ENCODE results near the gene ACOT12. TPM values are rescaled to one million over a fixed set of nuclear protein-coding genes. Genes with fewer than 3 reads are reported as not detected.

ACOT12 gene
- total and polyA plus RNA-seq, 7 experiments from 2014 or later, result 0.46 to 1.1 TPM; not detected in 5

- no peak for DNase-seq
- Mint-ChIP-seq H3K27ac (no peak overlapping the region), H3K9me3 (peaks cover 0 to 12% (median 7%) of the 10 kb centered on the region in 11 donors), H3K27me3 (peaks cover 53 to 75% (median 70%) of the 10 kb centered on the region in 5 donors), H3K4me1 (peaks cover 0 to 8% (median 0%) of the 10 kb centered on the region in 7 donors), H3K4me3 (peak overlapping the region in 9 of 10 donors; percentile 31 to 69 (median 54)), H3K36me3 (peaks cover 0 to 11% (median 4%) of the 10 kb centered on the region in 5 donors)
- Histone ChIP-seq H3K9me3 (ENCODE audit: control insufficient read depth in 2 of 3, low read length in 3 of 3) (peaks cover 0 to 4% (median 0%) of the 10 kb centered on the region in 3 experiments), H3K27me3 (ENCODE audit: control insufficient read depth in 2 of 2, insufficient read depth in 2 of 2, low read length in 2 of 2) (peaks cover 0 to 13% of the 10 kb centered on the region in 2 donors), H3K4me3 (ENCODE audit: low read length) (no peak overlapping the region), H3K27ac (ENCODE audit: low read depth, low read length) (no peak overlapping the region), H3K4me1 (ENCODE audit: control insufficient read depth in 2 of 2, insufficient read depth in 2 of 2, low read length in 2 of 2) (no peaks in the 10 kb centered on the region), H3K36me3 (ENCODE audit: control insufficient read depth in 2 of 3, insufficient read depth in 3 of 3, low read length in 3 of 3) (no peaks in the 10 kb centered on the region)
- ATAC-seq, result no peak
- ChIA-PET CTCF (interaction anchor here (0.7 to 0.8 kb wide), 2 partner anchors 31 to 867 kb away, joined by 3 read pairs; no protein-coding TSS in a partner anchor), POLR2A (no interaction called here)
- intact Hi-C loops (cut with micrococcal nuclease), result no loop called here
Observed at GRCh38 chr5:81393430-81393782, 528 bp downstream of the ACOT12 start.

- Mint-ChIP-seq H3K4me1 (peaks cover 0 to 5% (median 0%) of the 10 kb centered on the region in 7 donors), H3K9me3 (peaks cover 0 to 7% (median 0%) of the 10 kb centered on the region in 11 donors), H3K27ac (no peak overlapping the region), H3K4me3 (no peak overlapping the region), H3K27me3 (peaks cover 32 to 54% (median 46%) of the 10 kb centered on the region in 5 donors), H3K36me3 (peaks cover 0 to 11% (median 4%) of the 10 kb centered on the region in 5 donors)
- no peaks in the 10 kb centered on the region for H3K4me1 ChIP-seq (ENCODE audit: control insufficient read depth in 2 of 2, insufficient read depth in 2 of 2, low read length in 2 of 2)
- H3K27me3 ChIP-seq (ENCODE audit: control insufficient read depth in 2 of 2, insufficient read depth in 2 of 2, low read length in 2 of 2), result peaks cover 0 to 13% of the 10 kb centered on the region in 2 donors
- no peaks in the 10 kb centered on the region for H3K9me3 ChIP-seq (ENCODE audit: control insufficient read depth in 2 of 3, low read length in 3 of 3)
- H3K4me3 ChIP-seq (ENCODE audit: low read length), result no peak overlapping the region
- H3K27ac ChIP-seq (ENCODE audit: low read depth, low read length), result no peak overlapping the region
- ChIA-PET POLR2A (no interaction called here), CTCF (no interaction called here)
- no peak for ATAC-seq
- no peak for DNase-seq
- H3K36me3 ChIP-seq (ENCODE audit: control insufficient read depth in 2 of 3, insufficient read depth in 3 of 3, low read length in 3 of 3), result no peaks in the 10 kb centered on the region
- intact Hi-C loops (cut with micrococcal nuclease), result no loop called here
Observed at GRCh38 chr5:81389025-81389424, 4.9 kb downstream of the ACOT12 start.

GRCh38 chr5:81388169-81388568 lies 5.8 kb downstream of the ACOT12 start:
- peaks cover 0 to 11% (median 4%) of the 10 kb centered on the region in 5 donors for H3K36me3 Mint-ChIP-seq
- ATAC-seq (no peak), DNase-seq (no peak)
- H3K36me3 ChIP-seq (ENCODE audit: control insufficient read depth in 2 of 3, insufficient read depth in 3 of 3, low read length in 3 of 3), result no peaks in the 10 kb centered on the region
- POLR2A ChIA-PET, result no interaction called here
- intact Hi-C loops (cut with micrococcal nuclease), result no loop called here
- no peak overlapping the region for H3K27ac ChIP-seq (ENCODE audit: low read depth, low read length)
- H3K4me3 Mint-ChIP-seq, result no peak overlapping the region
- H3K4me1 ChIP-seq (ENCODE audit: control insufficient read depth in 2 of 2, insufficient read depth in 2 of 2, low read length in 2 of 2), result no peaks in the 10 kb centered on the region
- H3K27ac Mint-ChIP-seq, result no peak overlapping the region
- no peak overlapping the region for H3K4me3 ChIP-seq (ENCODE audit: low read length)
- peaks cover 27 to 49% (median 41%) of the 10 kb centered on the region in 5 donors for H3K27me3 Mint-ChIP-seq
- peaks cover 0 to under 1% (median 0%) of the 10 kb centered on the region in 7 donors for H3K4me1 Mint-ChIP-seq
- H3K9me3 Mint-ChIP-seq, result peaks cover 0 to 7% (median 0%) of the 10 kb centered on the region in 11 donors
- CTCF ChIA-PET, result no interaction called here
- peaks cover 0 to 9% of the 10 kb centered on the region in 2 donors for H3K27me3 ChIP-seq (ENCODE audit: control insufficient read depth in 2 of 2, insufficient read depth in 2 of 2, low read length in 2 of 2)
- H3K9me3 ChIP-seq (ENCODE audit: control insufficient read depth in 2 of 3, low read length in 3 of 3), result no peaks in the 10 kb centered on the region

- no peaks in the 10 kb centered on the region for H3K4me1 Mint-ChIP-seq
- DNase-seq (no peak), ATAC-seq (no peak)
- no peak overlapping the region for H3K4me3 Mint-ChIP-seq
- Histone ChIP-seq H3K4me3 (ENCODE audit: low read length) (no peak overlapping the region), H3K27me3 (ENCODE audit: control insufficient read depth in 2 of 2, insufficient read depth in 2 of 2, low read length in 2 of 2) (peaks cover 0 to 2% of the 10 kb centered on the region in 2 donors), H3K9me3 (ENCODE audit: control insufficient read depth in 2 of 3, low read length in 3 of 3) (no peaks in the 10 kb centered on the region), H3K27ac (ENCODE audit: low read depth, low read length) (no peak overlapping the region), H3K4me1 (ENCODE audit: control insufficient read depth in 2 of 2, insufficient read depth in 2 of 2, low read length in 2 of 2) (no peaks in the 10 kb centered on the region), H3K36me3 (ENCODE audit: control insufficient read depth in 2 of 3, insufficient read depth in 3 of 3, low read length in 3 of 3) (no peaks in the 10 kb centered on the region)
- H3K27ac Mint-ChIP-seq, result no peak overlapping the region
- peaks cover 0 to 2% (median under 1%) of the 10 kb centered on the region in 5 donors for H3K36me3 Mint-ChIP-seq
- CTCF ChIA-PET, result no interaction called here
- POLR2A ChIA-PET, result no interaction called here
- intact Hi-C loops (cut with micrococcal nuclease), result no loop called here
- peaks cover 0 to 2% (median 0%) of the 10 kb centered on the region in 11 donors for H3K9me3 Mint-ChIP-seq
- H3K27me3 Mint-ChIP-seq, result peaks cover 1 to 10% (median 9%) of the 10 kb centered on the region in 5 donors
Observed at GRCh38 chr5:81383867-81384266, 10.1 kb downstream of the ACOT12 start.

GRCh38 chr5:81371354-81371876 lies 22.5 kb downstream of the ACOT12 start:
- ChIA-PET CTCF (no interaction called here), POLR2A (no interaction called here)
- Mint-ChIP-seq H3K9me3 (peaks cover 0 to 1% (median 0%) of the 10 kb centered on the region in 11 donors), H3K4me1 (peaks cover 0 to 3% (median 0%) of the 10 kb centered on the region in 7 donors), H3K27me3 (peaks cover 4 to 19% (median 6%) of the 10 kb centered on the region in 5 donors), H3K27ac (no peak overlapping the region), H3K36me3 (no peaks in the 10 kb centered on the region), H3K4me3 (no peak overlapping the region)
- no peaks in the 10 kb centered on the region for H3K36me3 ChIP-seq (ENCODE audit: control insufficient read depth in 2 of 3, insufficient read depth in 3 of 3, low read length in 3 of 3)
- no peaks in the 10 kb centered on the region for H3K4me1 ChIP-seq (ENCODE audit: control insufficient read depth in 2 of 2, insufficient read depth in 2 of 2, low read length in 2 of 2)
- ATAC-seq (no peak), DNase-seq (no peak)
- intact Hi-C loops (cut with micrococcal nuclease), result no loop called here
- no peaks in the 10 kb centered on the region for H3K27me3 ChIP-seq (ENCODE audit: control insufficient read depth in 2 of 2, insufficient read depth in 2 of 2, low read length in 2 of 2)
- no peaks in the 10 kb centered on the region for H3K9me3 ChIP-seq (ENCODE audit: control insufficient read depth in 2 of 3, low read length in 3 of 3)
- no peak overlapping the region for H3K27ac ChIP-seq (ENCODE audit: low read depth, low read length)
- no peak overlapping the region for H3K4me3 ChIP-seq (ENCODE audit: low read length)

GRCh38 chr5:81370912-81371311 lies 23.0 kb downstream of the ACOT12 start:
- no peak overlapping the region for H3K27ac Mint-ChIP-seq
- peaks cover 4 to 18% (median 6%) of the 10 kb centered on the region in 5 donors for H3K27me3 Mint-ChIP-seq
- intact Hi-C loops (cut with micrococcal nuclease), result no loop called here
- H3K27ac ChIP-seq (ENCODE audit: low read depth, low read length), result no peak overlapping the region
- no peak for DNase-seq
- ChIA-PET POLR2A (no interaction called here), CTCF (no interaction called here)
- H3K4me1 Mint-ChIP-seq, result peaks cover 0 to 3% (median 0%) of the 10 kb centered on the region in 7 donors
- H3K36me3 Mint-ChIP-seq, result no peaks in the 10 kb centered on the region
- no peak overlapping the region for H3K4me3 ChIP-seq (ENCODE audit: low read length)
- H3K27me3 ChIP-seq (ENCODE audit: control insufficient read depth in 2 of 2, insufficient read depth in 2 of 2, low read length in 2 of 2), result no peaks in the 10 kb centered on the region
- no peaks in the 10 kb centered on the region for H3K9me3 ChIP-seq (ENCODE audit: control insufficient read depth in 2 of 3, low read length in 3 of 3)
- no peak overlapping the region for H3K4me3 Mint-ChIP-seq
- H3K9me3 Mint-ChIP-seq, result no peaks in the 10 kb centered on the region
- H3K36me3 ChIP-seq (ENCODE audit: control insufficient read depth in 2 of 3, insufficient read depth in 3 of 3, low read length in 3 of 3), result no peaks in the 10 kb centered on the region
- no peaks in the 10 kb centered on the region for H3K4me1 ChIP-seq (ENCODE audit: control insufficient read depth in 2 of 2, insufficient read depth in 2 of 2, low read length in 2 of 2)
- no peak for ATAC-seq

GRCh38 chr5:81365541-81365940 lies 28.4 kb downstream of the ACOT12 start:
- DNase-seq, result no peak
- Histone ChIP-seq H3K4me1 (ENCODE audit: control insufficient read depth in 2 of 2, insufficient read depth in 2 of 2, low read length in 2 of 2) (no peaks in the 10 kb centered on the region), H3K27ac (ENCODE audit: low read depth, low read length) (no peak overlapping the region), H3K36me3 (ENCODE audit: control insufficient read depth in 2 of 3, insufficient read depth in 3 of 3, low read length in 3 of 3) (no peaks in the 10 kb centered on the region), H3K27me3 (ENCODE audit: control insufficient read depth in 2 of 2, insufficient read depth in 2 of 2, low read length in 2 of 2) (no peaks in the 10 kb centered on the region), H3K9me3 (ENCODE audit: control insufficient read depth in 2 of 3, low read length in 3 of 3) (no peaks in the 10 kb centered on the region), H3K4me3 (ENCODE audit: low read length) (no peak overlapping the region)
- H3K4me3 Mint-ChIP-seq, result no peak overlapping the region
- CTCF ChIA-PET, result no interaction called here
- peaks cover 0 to 12% (median 0%) of the 10 kb centered on the region in 5 donors for H3K27me3 Mint-ChIP-seq
- intact Hi-C loops (cut with micrococcal nuclease), result no loop called here
- H3K4me1 Mint-ChIP-seq, result peaks cover 0 to 3% (median 0%) of the 10 kb centered on the region in 7 donors
- POLR2A ChIA-PET, result no interaction called here
- H3K9me3 Mint-ChIP-seq, result no peaks in the 10 kb centered on the region
- no peak for ATAC-seq
- no peak overlapping the region for H3K27ac Mint-ChIP-seq
- no peaks in the 10 kb centered on the region for H3K36me3 Mint-ChIP-seq

Measured in naive thymus-derived CD4-positive, alpha-beta T cell (primary cell).